Ishikawa (cell line): ENCODE results near the gene POGLUT2.

ENCODE experiments used
- CEBPB ChIP-seq: IDR thresholded peaks from 2 replicates; pipeline ENCODE4 v1.6.1; 2012
- EGR1 ChIP-seq: IDR thresholded peaks from 2 replicates; pipeline ENCODE4 v1.6.1; 2012
- EP300 ChIP-seq: IDR thresholded peaks from 2 replicates; pipeline ENCODE4 v1.6.1; 2012; ENCODE audit warnings: borderline replicate concordance
- NFIC ChIP-seq: IDR thresholded peaks from 2 replicates; pipeline ENCODE4 v1.6.1; 2012
- RAD21 ChIP-seq: IDR thresholded peaks from 2 replicates; pipeline ENCODE4 v1.6.1; 2012; ENCODE audit warnings: low read depth
- TAF1 ChIP-seq: IDR thresholded peaks from 2 replicates; pipeline ENCODE4 v1.6.1; 2012; ENCODE audit warnings: low read depth, mild to moderate bottlenecking
- YY1 ChIP-seq: IDR thresholded peaks from 2 replicates; pipeline ENCODE4 v1.6.1; 2012; ENCODE audit warnings: low read depth
- ZBTB7A ChIP-seq: IDR thresholded peaks from 2 replicates; pipeline ENCODE4 v1.6.1; 2012; ENCODE audit warnings: low read depth
- TF ChIP-seq, protein P1 (sequence below): IDR thresholded peaks from 2 replicates; pipeline ENCODE4 v1.6.1; 2012
- TF ChIP-seq, protein P2 (sequence below): IDR thresholded peaks from 2 replicates; pipeline ENCODE4 v1.6.1; 2012; ENCODE audit warnings: low read depth, mild to moderate bottlenecking

DNA sequence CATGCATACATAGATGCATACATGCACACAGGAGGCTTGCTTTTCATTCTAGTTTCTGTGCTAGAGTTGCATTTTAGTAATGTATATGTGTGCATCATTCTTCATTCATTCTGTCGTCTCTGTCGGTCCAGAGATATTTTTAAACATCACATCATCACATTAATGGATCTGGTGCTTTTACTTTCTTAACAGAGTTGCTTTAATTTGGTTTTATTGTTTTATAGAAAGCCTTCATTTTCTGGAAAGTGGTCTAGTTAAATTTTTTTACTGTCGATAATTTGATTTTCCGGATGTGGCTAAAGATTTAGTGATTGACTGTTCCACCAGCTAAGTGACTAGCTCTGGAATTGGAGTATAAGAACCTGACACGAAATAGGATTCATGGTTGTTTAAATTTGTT, 17.0 kb upstream of the POGLUT2 start:
- TF ChIP-seq TAF1 (no peak), EP300 (no peak), YY1 (no peak), NFIC (no peak), CEBPB (no peak), RAD21 (no peak), EGR1 (no peak), ZBTB7A (no peak)
- TF ChIP-seq, protein P1, sequence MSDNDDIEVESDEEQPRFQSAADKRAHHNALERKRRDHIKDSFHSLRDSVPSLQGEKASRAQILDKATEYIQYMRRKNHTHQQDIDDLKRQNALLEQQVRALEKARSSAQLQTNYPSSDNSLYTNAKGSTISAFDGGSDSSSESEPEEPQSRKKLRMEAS = no peak
- TF ChIP-seq, protein P2, sequence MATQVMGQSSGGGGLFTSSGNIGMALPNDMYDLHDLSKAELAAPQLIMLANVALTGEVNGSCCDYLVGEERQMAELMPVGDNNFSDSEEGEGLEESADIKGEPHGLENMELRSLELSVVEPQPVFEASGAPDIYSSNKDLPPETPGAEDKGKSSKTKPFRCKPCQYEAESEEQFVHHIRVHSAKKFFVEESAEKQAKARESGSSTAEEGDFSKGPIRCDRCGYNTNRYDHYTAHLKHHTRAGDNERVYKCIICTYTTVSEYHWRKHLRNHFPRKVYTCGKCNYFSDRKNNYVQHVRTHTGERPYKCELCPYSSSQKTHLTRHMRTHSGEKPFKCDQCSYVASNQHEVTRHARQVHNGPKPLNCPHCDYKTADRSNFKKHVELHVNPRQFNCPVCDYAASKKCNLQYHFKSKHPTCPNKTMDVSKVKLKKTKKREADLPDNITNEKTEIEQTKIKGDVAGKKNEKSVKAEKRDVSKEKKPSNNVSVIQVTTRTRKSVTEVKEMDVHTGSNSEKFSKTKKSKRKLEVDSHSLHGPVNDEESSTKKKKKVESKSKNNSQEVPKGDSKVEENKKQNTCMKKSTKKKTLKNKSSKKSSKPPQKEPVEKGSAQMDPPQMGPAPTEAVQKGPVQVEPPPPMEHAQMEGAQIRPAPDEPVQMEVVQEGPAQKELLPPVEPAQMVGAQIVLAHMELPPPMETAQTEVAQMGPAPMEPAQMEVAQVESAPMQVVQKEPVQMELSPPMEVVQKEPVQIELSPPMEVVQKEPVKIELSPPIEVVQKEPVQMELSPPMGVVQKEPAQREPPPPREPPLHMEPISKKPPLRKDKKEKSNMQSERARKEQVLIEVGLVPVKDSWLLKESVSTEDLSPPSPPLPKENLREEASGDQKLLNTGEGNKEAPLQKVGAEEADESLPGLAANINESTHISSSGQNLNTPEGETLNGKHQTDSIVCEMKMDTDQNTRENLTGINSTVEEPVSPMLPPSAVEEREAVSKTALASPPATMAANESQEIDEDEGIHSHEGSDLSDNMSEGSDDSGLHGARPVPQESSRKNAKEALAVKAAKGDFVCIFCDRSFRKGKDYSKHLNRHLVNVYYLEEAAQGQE = no peak
